ENCODE results near the gene UBN1. TPM values are rescaled to one million over a fixed set of nuclear protein-coding genes. Genes with fewer than 3 reads are reported as not detected.

Gene UBN1
- total and polyA plus RNA-seq, 2 of the 13 experiments (the other 11 are each of a cell fraction or from before 2014, with no cell fraction given): 10.6 to 23.5 TPM

DNA sequence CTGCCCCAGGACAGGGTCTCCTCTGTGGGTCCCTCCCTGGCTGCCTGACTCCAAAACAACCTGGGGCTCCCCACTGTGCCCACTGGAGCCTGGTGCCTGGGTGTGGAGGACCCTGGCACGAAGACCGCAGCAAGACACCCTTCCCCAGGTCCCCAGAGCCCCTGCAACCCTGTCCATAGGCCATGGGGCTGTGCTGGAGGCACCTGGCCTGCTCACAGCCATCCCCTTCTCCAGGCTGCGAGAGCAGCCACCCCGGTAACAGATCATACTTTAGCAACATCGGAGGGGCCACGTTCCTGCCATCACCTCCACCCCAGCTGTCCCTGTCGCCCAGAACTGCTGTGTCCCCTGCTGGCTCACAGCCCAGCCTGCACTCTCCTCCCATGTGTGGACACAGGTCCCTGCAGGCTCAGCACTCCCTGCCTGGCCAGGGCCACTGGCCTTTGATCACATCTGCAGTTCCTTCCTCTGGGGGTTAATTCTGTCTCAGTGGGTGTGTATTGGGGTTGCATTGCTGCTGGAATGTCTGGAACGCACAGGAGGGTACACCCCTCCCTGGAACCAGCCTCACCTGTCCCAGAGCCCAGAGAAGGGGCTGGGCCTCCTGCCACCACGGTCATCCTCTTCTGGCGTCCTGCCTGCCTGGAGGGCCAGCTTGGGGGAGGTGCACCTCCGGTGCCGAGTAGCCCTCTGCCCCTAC, 77.5 kb downstream of the UBN1 start (continued):
- TF ChIP-seq ERF (CRISPR knock-in tag; IDR thresholded peaks at IDR 0.05): 0 out of 2 replicates have a peak, but pooled peaks have one; percentile 23
- 0 out of 2 replicates have a peak, but pooled peaks have one; percentile 44 for TF ChIP-seq NFKBIZ (CRISPR knock-in tag; IDR thresholded peaks at IDR 0.05)
- TF ChIP-seq, protein P1, sequence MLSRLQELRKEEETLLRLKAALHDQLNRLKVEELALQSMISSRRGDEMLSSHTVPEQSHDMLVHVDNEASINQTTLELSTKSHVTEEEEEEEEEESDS (CRISPR knock-in tag; IDR thresholded peaks at IDR 0.05; ENCODE audit: borderline replicate concordance): no peak
- TF ChIP-seq, protein P2, sequence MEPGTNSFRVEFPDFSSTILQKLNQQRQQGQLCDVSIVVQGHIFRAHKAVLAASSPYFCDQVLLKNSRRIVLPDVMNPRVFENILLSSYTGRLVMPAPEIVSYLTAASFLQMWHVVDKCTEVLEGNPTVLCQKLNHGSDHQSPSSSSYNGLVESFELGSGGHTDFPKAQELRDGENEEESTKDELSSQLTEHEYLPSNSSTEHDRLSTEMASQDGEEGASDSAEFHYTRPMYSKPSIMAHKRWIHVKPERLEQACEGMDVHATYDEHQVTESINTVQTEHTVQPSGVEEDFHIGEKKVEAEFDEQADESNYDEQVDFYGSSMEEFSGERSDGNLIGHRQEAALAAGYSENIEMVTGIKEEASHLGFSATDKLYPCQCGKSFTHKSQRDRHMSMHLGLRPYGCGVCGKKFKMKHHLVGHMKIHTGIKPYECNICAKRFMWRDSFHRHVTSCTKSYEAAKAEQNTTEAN (CRISPR knock-in tag; conservative IDR thresholded peaks at IDR 0.05): no peak
- TF ChIP-seq ZNF432 (CRISPR knock-in tag; IDR thresholded peaks at IDR 0.05; ENCODE audit: borderline replicate concordance): no peak
- 0 out of 2 replicates have a peak, but pooled peaks have one; percentile 24 for TF ChIP-seq SMAD1 (CRISPR knock-in tag; IDR thresholded peaks at IDR 0.05; ENCODE audit: borderline replicate concordance, low read depth)
- 0 out of 2 replicates have a peak, but pooled peaks have one; percentile 73 for TF ChIP-seq ZNF557 (CRISPR knock-in tag; IDR thresholded peaks at IDR 0.05)
- TF ChIP-seq ZNF563 (CRISPR knock-in tag; IDR thresholded peaks at IDR 0.05): peak; percentile 54; the same call in 1 of the 2 replicates
- TF ChIP-seq, protein P3, sequence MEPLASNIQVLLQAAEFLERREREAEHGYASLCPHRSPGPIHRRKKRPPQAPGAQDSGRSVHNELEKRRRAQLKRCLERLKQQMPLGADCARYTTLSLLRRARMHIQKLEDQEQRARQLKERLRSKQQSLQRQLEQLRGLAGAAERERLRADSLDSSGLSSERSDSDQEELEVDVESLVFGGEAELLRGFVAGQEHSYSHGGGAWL (CRISPR knock-in tag; IDR thresholded peaks at IDR 0.05): peak; percentile 65; the same call in 1 of the 2 replicates
- no peak for TF ChIP-seq ATAD3A (CRISPR knock-in tag; IDR thresholded peaks at IDR 0.05)
- TF ChIP-seq, protein P4, sequence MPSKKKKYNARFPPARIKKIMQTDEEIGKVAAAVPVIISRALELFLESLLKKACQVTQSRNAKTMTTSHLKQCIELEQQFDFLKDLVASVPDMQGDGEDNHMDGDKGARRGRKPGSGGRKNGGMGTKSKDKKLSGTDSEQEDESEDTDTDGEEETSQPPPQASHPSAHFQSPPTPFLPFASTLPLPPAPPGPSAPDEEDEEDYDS (CRISPR knock-in tag; IDR thresholded peaks at IDR 0.05): peak; percentile 60; the same call in 1 of the 2 replicates
- TF ChIP-seq, protein P5, sequence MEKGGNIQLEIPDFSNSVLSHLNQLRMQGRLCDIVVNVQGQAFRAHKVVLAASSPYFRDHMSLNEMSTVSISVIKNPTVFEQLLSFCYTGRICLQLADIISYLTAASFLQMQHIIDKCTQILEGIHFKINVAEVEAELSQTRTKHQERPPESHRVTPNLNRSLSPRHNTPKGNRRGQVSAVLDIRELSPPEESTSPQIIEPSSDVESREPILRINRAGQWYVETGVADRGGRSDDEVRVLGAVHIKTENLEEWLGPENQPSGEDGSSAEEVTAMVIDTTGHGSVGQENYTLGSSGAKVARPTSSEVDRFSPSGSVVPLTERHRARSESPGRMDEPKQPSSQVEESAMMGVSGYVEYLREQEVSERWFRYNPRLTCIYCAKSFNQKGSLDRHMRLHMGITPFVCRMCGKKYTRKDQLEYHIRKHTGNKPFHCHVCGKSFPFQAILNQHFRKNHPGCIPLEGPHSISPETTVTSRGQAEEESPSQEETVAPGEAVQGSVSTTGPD (CRISPR knock-in tag; IDR thresholded peaks at IDR 0.05): no peak
- TF ChIP-seq, protein P6, sequence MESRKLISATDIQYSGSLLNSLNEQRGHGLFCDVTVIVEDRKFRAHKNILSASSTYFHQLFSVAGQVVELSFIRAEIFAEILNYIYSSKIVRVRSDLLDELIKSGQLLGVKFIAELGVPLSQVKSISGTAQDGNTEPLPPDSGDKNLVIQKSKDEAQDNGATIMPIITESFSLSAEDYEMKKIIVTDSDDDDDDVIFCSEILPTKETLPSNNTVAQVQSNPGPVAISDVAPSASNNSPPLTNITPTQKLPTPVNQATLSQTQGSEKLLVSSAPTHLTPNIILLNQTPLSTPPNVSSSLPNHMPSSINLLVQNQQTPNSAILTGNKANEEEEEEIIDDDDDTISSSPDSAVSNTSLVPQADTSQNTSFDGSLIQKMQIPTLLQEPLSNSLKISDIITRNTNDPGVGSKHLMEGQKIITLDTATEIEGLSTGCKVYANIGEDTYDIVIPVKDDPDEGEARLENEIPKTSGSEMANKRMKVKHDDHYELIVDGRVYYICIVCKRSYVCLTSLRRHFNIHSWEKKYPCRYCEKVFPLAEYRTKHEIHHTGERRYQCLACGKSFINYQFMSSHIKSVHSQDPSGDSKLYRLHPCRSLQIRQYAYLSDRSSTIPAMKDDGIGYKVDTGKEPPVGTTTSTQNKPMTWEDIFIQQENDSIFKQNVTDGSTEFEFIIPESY (CRISPR knock-in tag; IDR thresholded peaks at IDR 0.05): peak; percentile 15; the same call in 1 of the 2 replicates
- no peak for TF ChIP-seq PRPF4 (IDR thresholded peaks at IDR 0.05; ENCODE audit: low read depth, low read length, poor library complexity, severe bottlenecking)
- TF ChIP-seq ZKSCAN5 (CRISPR knock-in tag; IDR thresholded peaks at IDR 0.05): peak; percentile 58; the same call in 1 of the 2 replicates
- peak; percentile 56; the same call in 1 of the 2 replicates for TF ChIP-seq MIER3 (CRISPR knock-in tag; IDR thresholded peaks at IDR 0.05; ENCODE audit: borderline replicate concordance)
- peak; percentile 87; the same call in 1 of the 2 replicates for TF ChIP-seq ZNF619 (CRISPR knock-in tag; IDR thresholded peaks at IDR 0.05)
- peak; percentile 46; the same call in 1 of the 2 replicates for TF ChIP-seq KLF9 (CRISPR knock-in tag; IDR thresholded peaks at IDR 0.05; ENCODE audit: low read depth)
- no peak; the same call in 1 of the 2 replicates for TF ChIP-seq ZFY (CRISPR knock-in tag; IDR thresholded peaks at IDR 0.05)
- TF ChIP-seq FOXA1 (IDR thresholded peaks at IDR 0.05): no peak
- peak; percentile 47; the same call in 1 of the 2 replicates for TF ChIP-seq FOXA1 (CRISPR knock-in tag; IDR thresholded peaks at IDR 0.05)
- no peak for TF ChIP-seq ZFP82 (CRISPR knock-in tag; IDR thresholded peaks at IDR 0.05; ENCODE audit: borderline replicate concordance)
- TF ChIP-seq, protein P7, sequence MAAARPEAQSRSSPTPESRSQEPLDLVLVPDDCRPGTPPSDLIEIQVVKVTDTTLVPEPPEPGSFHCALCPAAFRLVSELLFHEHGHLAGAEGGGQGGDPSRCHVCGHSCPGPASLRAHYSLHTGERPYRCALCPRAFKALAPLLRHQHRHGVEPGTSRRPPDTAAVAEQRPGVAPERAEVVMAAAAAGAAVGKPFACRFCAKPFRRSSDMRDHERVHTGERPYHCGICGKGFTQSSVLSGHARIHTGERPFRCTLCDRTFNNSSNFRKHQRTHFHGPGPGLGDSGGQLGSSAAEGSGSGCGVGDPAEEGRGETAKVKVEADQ (CRISPR knock-in tag; IDR thresholded peaks at IDR 0.05; ENCODE audit: borderline replicate concordance): no peak

Data from HepG2 (cell line).